Mononuclear cell (primary cell): ENCODE measurements around the gene SH3BP2. TPM values are rescaled to one million over a fixed set of nuclear protein-coding genes. Genes with fewer than 3 reads are reported as not detected.

Experiments used
- H3K27me3 ChIP-seq: 2 replicates; pipeline ENCODE4 v1.6.0; 2011; ENCODE audit warnings: low read length, control low read depth; ENCODE audit not compliant: insufficient read depth
- H3K4me1 ChIP-seq: 2 replicates; pipeline ENCODE4 v1.5.1; 2011; ENCODE audit warnings: mild to moderate bottlenecking, low read length, control low read depth; ENCODE audit not compliant: insufficient read depth
- H3K4me3 ChIP-seq: 2 replicates; pipeline ENCODE4 v1.5.1; 2011; ENCODE audit warnings: mild to moderate bottlenecking, low read length, moderate library complexity
- H3K9me3 ChIP-seq: 2 replicates; pipeline ENCODE4 v1.5.1; 2011; ENCODE audit warnings: low read depth, mild to moderate bottlenecking, control low read depth, low read length
- total RNA-seq: library from RNA; depleted of rRNA; stranded (reverse); fragments of >200 nt; gene quantifications from one replicate; pipeline ENCODE4 v1.2.3, GENCODE V29; 2012

The SH3BP2 gene
- total RNA-seq, 1 donor, result 134 TPM

DNA sequence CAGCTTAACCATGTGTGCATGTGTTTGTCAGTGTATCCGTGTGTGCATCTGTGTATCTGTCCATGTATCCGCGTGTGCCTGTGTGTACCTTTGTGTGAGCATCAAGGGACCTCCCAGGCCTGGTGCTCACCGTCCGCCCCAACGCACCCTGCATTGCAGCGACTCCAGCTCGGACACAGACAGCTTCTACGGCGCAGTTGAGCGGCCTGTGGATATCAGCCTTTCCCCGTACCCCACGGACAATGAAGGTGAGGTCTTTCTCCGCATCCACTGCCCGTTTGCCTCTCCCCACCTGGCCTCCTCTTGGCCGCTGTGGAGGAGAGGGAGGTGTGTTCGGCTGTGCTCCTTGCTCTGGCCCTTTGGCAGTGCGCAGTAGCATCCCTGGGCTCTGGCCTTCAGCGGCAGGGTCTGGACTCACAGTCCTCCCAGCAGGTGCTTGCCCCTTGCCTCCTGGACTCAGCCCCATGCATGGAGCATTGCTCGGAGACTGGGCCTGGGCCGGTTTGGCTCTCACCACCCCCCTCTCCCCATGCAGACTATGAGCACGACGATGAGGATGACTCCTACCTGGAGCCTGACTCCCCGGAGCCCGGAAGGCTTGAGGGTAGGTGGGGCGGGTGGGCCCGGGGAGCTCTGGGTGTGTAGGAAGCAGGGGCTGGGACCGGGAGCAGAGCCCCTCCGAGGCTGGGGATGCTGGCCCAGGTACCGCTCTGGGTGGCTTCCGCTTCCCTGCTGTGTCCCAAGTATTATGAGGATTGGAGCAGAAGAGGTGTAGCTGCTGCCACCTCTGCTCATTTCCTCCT is 34.4 kb downstream of the SH3BP2 start:
- peaks cover 4% of the 10 kb centered on the region for H3K4me1 ChIP-seq
- no peak overlapping the region for H3K4me3 ChIP-seq
- H3K9me3 ChIP-seq, result no peaks in the 10 kb centered on the region
- H3K27me3 ChIP-seq, result no peaks in the 10 kb centered on the region

GRCh38 chr4:2827874-2828751 is 35.2 kb downstream of the SH3BP2 start:
- Histone ChIP-seq H3K27me3 (no peaks in the 10 kb centered on the region), H3K4me3 (no peak overlapping the region), H3K9me3 (no peaks in the 10 kb centered on the region), H3K4me1 (peaks cover 6% of the 10 kb centered on the region)

- H3K27me3 ChIP-seq, result no peaks in the 10 kb centered on the region
- no peak overlapping the region for H3K4me3 ChIP-seq
- H3K9me3 ChIP-seq, result no peaks in the 10 kb centered on the region
- peaks cover 9% of the 10 kb centered on the region for H3K4me1 ChIP-seq
Observed at GRCh38 chr4:2828758-2829181, 35.9 kb downstream of the SH3BP2 start.

DNA sequence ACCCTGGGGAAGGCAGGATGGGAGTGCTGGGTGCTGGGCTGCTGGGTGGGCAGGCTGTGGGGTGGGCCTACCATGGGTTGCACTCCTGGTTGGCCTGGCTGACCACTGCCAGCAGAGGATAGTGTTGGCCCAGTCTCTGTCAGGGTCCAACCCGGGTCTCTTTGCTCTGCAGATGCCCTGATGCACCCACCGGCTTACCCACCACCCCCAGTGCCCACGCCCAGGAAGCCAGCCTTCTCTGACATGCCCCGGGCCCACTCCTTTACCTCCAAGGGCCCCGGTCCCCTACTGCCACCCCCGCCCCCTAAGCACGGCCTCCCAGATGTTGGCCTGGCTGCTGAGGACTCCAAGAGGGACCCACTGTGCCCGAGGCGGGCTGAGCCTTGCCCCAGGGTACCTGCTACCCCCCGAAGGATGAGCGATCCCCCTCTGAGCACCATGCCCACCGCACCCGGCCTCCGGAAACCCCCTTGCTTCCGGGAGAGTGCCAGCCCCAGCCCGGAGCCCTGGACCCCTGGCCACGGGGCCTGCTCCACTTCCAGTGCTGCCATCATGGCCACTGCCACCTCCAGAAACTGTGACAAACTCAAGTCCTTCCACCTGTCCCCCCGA is 36.5 kb downstream of the SH3BP2 start:
- H3K4me1 ChIP-seq, result peaks cover 16% of the 10 kb centered on the region
- no peaks in the 10 kb centered on the region for H3K27me3 ChIP-seq
- no peaks in the 10 kb centered on the region for H3K9me3 ChIP-seq
- H3K4me3 ChIP-seq, result no peak overlapping the region

GRCh38 chr4:2829933-2830451 is 37.1 kb downstream of the SH3BP2 start:
- Histone ChIP-seq H3K27me3 (no peaks in the 10 kb centered on the region), H3K4me1 (peaks cover 21% of the 10 kb centered on the region), H3K9me3 (no peaks in the 10 kb centered on the region), H3K4me3 (no peak overlapping the region)

DNA sequence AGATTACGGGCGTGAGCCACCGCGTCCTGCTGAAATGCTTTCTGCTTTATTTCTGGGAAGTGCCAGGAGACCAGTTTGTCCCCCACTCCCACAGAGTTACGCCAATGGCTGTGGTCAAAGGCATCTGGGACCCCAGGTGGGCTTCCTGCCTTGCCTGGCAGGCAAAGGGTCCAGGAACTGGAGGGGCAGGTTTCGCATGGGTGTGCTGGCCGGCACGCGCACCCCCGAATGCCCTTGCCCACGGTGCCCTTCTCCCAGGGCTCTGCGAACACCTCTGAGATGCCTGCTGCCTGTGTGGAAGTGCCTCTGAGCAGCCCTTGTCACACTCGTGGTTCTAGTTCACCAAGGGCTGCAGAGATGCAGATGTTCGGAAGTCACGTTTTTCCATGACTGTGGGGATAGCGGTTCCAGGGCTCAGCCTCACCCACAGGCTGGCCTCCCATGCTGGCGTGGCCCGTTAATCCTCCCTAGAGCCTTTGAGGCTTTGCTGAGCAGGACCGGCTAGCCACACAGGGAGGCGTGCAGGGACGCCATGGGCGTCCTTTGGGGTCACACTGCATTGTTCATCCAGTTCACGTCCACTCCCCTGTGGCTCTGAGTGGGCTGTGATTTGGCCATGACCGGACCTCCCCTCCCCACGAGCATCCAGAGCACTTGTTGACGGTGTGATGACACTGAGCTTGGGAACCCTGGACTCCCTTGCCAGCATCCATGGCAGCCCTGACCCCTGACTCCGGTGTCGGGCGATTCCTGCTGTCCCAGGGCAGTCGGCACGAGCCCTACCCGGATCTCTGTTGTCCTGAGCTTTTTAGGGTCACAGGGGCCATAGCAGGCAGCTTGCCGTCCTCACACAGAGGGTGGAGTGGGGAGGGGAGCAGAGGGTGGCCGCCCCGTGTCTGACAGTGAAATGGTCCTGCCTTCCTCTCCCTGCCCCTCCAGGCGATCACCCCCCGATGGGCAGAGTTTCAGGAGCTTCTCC is 38.0 kb downstream of the SH3BP2 start:
- Histone ChIP-seq H3K4me1 (peaks cover 31% of the 10 kb centered on the region), H3K9me3 (no peaks in the 10 kb centered on the region), H3K27me3 (no peaks in the 10 kb centered on the region), H3K4me3 (no peak overlapping the region)

- Histone ChIP-seq H3K9me3 (no peaks in the 10 kb centered on the region), H3K27me3 (no peaks in the 10 kb centered on the region), H3K4me1 (peaks cover 39% of the 10 kb centered on the region), H3K4me3 (no peak overlapping the region)
Observed at GRCh38 chr4:2831611-2832308, 38.9 kb downstream of the SH3BP2 start.

DNA sequence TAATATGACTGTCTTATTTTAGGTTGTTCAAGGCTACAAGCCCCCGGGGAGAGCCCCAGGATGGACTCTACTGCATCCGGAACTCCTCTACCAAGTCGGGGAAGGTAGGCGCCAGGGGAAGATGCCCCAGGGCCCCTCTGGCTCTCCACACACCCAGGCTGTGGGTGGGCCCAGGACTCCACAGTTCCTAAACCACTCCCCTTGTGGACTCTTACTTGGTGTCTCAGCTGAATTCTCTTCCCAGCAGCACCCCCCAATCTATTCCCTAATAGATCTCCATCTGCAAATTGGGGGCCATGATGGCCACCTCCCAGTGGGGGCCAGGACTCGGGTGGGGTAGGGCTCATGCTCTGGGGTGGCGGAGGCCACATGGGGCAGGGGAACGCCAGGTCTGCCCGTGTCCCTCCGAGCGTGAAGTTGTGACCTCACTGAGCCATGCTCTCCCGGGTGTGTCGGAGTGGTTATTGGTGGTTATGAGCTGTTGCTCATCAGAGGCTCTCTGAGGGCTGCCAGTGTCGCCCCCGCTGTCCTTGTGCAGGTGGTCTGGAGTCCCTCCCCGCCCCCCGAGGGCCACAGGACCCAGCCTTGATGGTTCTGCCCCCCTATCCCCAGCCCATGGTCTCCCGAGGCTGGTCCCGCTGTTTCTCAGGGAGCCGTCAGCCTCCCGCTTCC is 39.6 kb downstream of the SH3BP2 start:
- Histone ChIP-seq H3K4me1 (peaks cover 46% of the 10 kb centered on the region), H3K4me3 (no peak overlapping the region), H3K27me3 (no peaks in the 10 kb centered on the region), H3K9me3 (no peaks in the 10 kb centered on the region)

GRCh38 chr4:2832981-2833670 is 40.2 kb downstream of the SH3BP2 start:
- H3K4me3 ChIP-seq, result no peak overlapping the region
- H3K4me1 ChIP-seq, result peaks cover 53% of the 10 kb centered on the region
- no peaks in the 10 kb centered on the region for H3K9me3 ChIP-seq
- no peaks in the 10 kb centered on the region for H3K27me3 ChIP-seq

DNA sequence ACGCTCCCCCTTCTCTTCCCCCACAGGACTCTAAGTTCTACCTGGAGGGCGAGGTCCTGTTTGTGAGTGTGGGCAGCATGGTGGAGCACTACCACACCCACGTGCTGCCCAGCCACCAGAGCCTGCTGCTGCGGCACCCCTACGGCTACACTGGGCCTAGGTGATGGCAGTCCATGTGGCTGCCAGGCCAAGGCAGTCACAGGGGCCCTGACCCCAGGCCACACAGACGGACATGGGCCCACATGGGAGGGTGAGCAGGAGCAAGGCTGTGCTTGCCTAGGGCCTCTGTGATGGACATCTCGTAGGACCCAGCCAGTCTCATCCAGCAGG is 40.8 kb downstream of the SH3BP2 start:
- Histone ChIP-seq H3K4me1 (peaks cover 58% of the 10 kb centered on the region), H3K9me3 (no peaks in the 10 kb centered on the region), H3K27me3 (no peaks in the 10 kb centered on the region), H3K4me3 (no peak overlapping the region)

DNA sequence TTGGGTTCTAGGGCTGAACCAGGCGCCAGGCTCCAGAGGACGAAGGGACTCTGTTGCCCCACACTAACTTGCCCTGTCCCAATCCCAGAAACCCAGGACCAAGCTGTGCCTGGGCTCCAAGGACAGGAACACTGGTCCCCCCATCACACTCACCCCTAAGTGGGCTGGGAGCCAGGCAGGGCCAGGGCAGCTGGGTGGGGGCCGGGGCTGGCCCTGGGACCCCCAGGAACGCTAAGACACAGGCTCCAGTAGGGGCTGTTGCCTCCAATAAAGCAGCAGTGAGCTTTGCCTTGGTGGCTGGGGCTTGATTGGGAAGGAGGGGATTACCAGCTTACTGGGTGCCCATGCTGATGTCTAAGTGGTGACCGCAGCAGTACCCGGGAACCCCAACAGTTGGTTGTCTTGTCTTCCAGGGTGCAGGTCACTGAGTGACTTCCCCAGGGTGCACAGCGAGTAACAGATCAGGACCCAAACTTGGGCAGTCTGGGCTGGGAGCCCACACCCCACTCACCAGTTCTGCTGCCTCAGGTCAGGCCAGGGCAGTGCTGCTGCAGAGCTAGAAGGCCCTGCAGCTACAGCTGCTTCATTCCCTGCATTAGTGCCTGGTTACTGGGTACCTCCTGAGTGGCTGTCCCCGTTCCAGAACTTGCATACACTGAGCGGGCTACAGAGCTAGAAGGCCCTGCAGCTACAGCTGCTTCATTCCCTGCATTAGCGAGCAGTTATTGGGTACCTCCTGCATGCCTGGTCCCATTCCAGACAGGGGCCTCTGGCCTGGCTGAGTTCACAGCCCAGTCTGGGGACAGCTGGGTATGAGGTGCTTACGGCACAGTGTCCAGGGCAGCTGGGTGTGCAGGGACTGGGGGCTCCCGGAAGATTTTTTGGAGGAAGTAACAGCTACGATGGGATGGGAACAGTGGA is 41.4 kb downstream of the SH3BP2 start:
- H3K4me3 ChIP-seq, result no peak overlapping the region
- no peaks in the 10 kb centered on the region for H3K9me3 ChIP-seq
- H3K27me3 ChIP-seq, result no peaks in the 10 kb centered on the region
- peaks cover 64% of the 10 kb centered on the region for H3K4me1 ChIP-seq

- Histone ChIP-seq H3K4me3 (no peak overlapping the region), H3K27me3 (no peaks in the 10 kb centered on the region), H3K4me1 (peaks cover 72% of the 10 kb centered on the region), H3K9me3 (no peaks in the 10 kb centered on the region)
Observed at GRCh38 chr4:2835978-2836377, 43.1 kb downstream of the SH3BP2 start.
